B cell (primary cell): ENCODE data around the gene ZNF516.

ENCODE experiments used
- CTCF ChIP-seq: fragments of 200-600 bp; IDR thresholded peaks from one replicate; pipeline ENCODE4 v1.8.0; 2022; ENCODE audit warnings: antibody characterized with exemption, mild to moderate bottlenecking
- EZH2 ChIP-seq: IDR thresholded peaks from 2 replicates; pipeline ENCODE4 v1.6.1; 2012; ENCODE audit warnings: borderline replicate concordance, low read depth, mild to moderate bottlenecking, moderate library complexity, low read length; ENCODE audit not compliant: insufficient read depth, poor library complexity, severe bottlenecking

DNA sequence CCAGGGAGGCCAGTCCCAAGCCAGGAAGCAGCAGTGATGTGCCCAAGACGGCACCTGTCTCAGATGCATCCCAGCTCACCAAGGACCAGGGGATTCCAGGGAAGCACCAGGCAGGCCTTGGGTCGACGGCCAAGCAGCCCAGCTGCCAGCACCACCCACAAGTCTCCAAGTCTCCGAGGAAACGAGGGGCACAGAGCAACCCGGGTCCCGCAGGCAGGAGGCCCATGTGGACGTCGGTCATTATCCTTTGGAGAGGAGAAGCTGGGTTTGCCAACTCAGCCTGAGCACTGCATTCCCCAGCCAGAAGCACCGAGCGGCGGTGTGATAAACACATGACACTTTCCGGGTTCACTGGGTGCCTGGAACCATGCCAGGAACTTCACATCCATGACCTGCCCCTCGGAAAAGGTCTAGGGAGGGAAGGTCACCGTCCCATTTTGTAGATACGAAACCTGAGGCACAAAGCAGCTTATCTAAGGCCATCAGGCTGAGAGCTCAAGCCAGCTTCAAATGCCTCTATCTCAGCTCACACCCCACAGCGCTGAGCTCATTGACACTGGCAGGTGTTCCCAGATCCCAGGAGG lies 104.5 kb downstream of the ZNF516 start:
- TF ChIP-seq CTCF (no peak), EZH2 (no peak)
